Peyer's patch (tissue), 4 donors: Measurements from ENCODE around the gene CAPZA2. TPM values are rescaled to one million over a fixed set of nuclear protein-coding genes. Genes with fewer than 3 reads are reported as not detected.

Source experiments
- DNase-seq, 3 donors: peaks; one replicate each; pipeline ENCODE4 v3.0.0-alpha.2; 2017 to 2019
- H3K27ac ChIP-seq, 4 donors: fragments of 200-600 bp; sonication (generic); one replicate each; pipeline ENCODE4 v1.5.1; 2016 to 2019
- H3K27me3 ChIP-seq, 2 donors: fragments of 200-600 bp; sonication (generic); one replicate each; pipeline ENCODE4 v1.5.1; 2019
- H3K36me3 ChIP-seq, 3 donors: fragments of 200-600 bp; sonication (generic); one replicate each; pipeline ENCODE4 v1.5.1; 2016 to 2019
- H3K4me1 ChIP-seq, 4 donors: fragments of 200-600 bp; sonication (generic); one replicate each; pipeline ENCODE4 v1.5.1; 2016 to 2019
- H3K4me3 ChIP-seq, 4 donors: fragments of 200-600 bp; sonication (generic); 1 replicate in 3 of 4; 2 replicates in 1 of 4; pipeline ENCODE4 v1.5.1; 2016 to 2019; ENCODE audit warnings: mild to moderate bottlenecking in 1 of 4
- H3K9me3 ChIP-seq, 4 donors: fragments of 200-600 bp; sonication (generic); one replicate each; pipeline ENCODE4 v1.5.1; 2016 to 2019; ENCODE audit warnings: mild to moderate bottlenecking in 1 of 4
- CTCF ChIP-seq, 6 experiments: fragments of 450-650 bp in 4 of 6; fragments of 200-600 bp in 2 of 6; sonication (generic) in 1 of 6; IDR thresholded peaks; one replicate each; pipeline ENCODE4 v1.5.1; 2017 to 2019; ENCODE audit warnings: antibody characterized with exemption in 6 of 6, mild to moderate bottlenecking in 3 of 6, moderate library complexity in 1 of 6
- POLR2A ChIP-seq, 2 donors: fragments of 450-650 bp; IDR thresholded peaks; one replicate each; pipeline ENCODE4 v1.5.1; 2017; ENCODE audit warnings: antibody characterized with exemption in 2 of 2, mild to moderate bottlenecking in 2 of 2, moderate library complexity in 2 of 2
- total RNA-seq, 4 donors: library from RNA; depleted of rRNA; stranded (reverse); fragments of >200 nt; gene quantifications; one replicate each; pipeline ENCODE4 v1.1.0, GENCODE V29; 2016

The CAPZA2 gene
- total RNA-seq, 4 donors from 2014 or later = 53.1 to 133 (median 97.2) TPM

- Histone ChIP-seq H3K4me3 (peak overlapping the region in 2 of 4 donors; percentile 18 to 98), H3K27me3 (no peaks in the 10 kb centered on the region), H3K9me3 (no peaks in the 10 kb centered on the region), H3K27ac (peak overlapping the region in 2 of 4 donors; percentile 15 to 26), H3K4me1 (peaks cover 0 to 27% (median 5%) of the 10 kb centered on the region in 4 donors), H3K36me3 (no peaks in the 10 kb centered on the region)
- TF ChIP-seq POLR2A (IDR thresholded peaks at IDR 0.05) = no peak
- no peak for TF ChIP-seq CTCF (IDR thresholded peaks at IDR 0.05)
- peak in 2 of 3 donors; percentile 50 to 58 for DNase-seq
These were observed 89.2 kb downstream of the CAPZA2 start for GRCh38 chr7:116951366-116952292.

- DNase-seq = peak in 2 of 3 donors; percentile 61 to 79
- TF ChIP-seq CTCF (IDR thresholded peaks at IDR 0.05) (no peak), POLR2A (IDR thresholded peaks at IDR 0.05) (no peak)
- H3K27me3 ChIP-seq = no peaks in the 10 kb centered on the region
These were observed 90.4 kb downstream of the CAPZA2 start for GRCh38 chr7:116952635-116953371.

GRCh38 chr7:116953372-116953905 is 91.1 kb downstream of the CAPZA2 start, which contains the start of gene ST7:
Gene ST7, plus strand, starts transcription at chr7:116953501. Its CDS starts 40 bp downstream, at chr7:116953541.
- H3K27me3 ChIP-seq = no peaks in the 10 kb centered on the region
- TF ChIP-seq POLR2A (IDR thresholded peaks at IDR 0.05) (peak; percentile 45 to 58), CTCF (IDR thresholded peaks at IDR 0.05) (no peak)
- H3K4me1 ChIP-seq = peaks cover 0 to 27% (median 5%) of the 10 kb centered on the region in 4 donors
- DNase-seq = peak; percentile 48 to 80 (median 79)
- peak within 1 kb of the TSS; percentile 86 to 99 (median 96) for H3K27ac ChIP-seq
- peak within 1 kb of the TSS; percentile 87 to 99 (median 96) for H3K4me3 ChIP-seq
- H3K36me3 ChIP-seq = no peaks in the 10 kb centered on the region
- no peaks in the 10 kb centered on the region for H3K9me3 ChIP-seq

More at GRCh38 chr7:116952635-116953371, 90.4 kb downstream of the CAPZA2 start:
- no peaks in the 10 kb centered on the region for H3K9me3 ChIP-seq
- H3K4me3 ChIP-seq = peak overlapping the region; percentile 87 to 99 (median 96)
- peaks cover 0 to 27% (median 5%) of the 10 kb centered on the region in 4 donors for H3K4me1 ChIP-seq
- no peaks in the 10 kb centered on the region for H3K36me3 ChIP-seq
- H3K27ac ChIP-seq = peak overlapping the region; percentile 86 to 99 (median 96)

- TF ChIP-seq POLR2A (IDR thresholded peaks at IDR 0.05) (peak in 1 of 2 donors; percentile 35), CTCF (IDR thresholded peaks at IDR 0.05) (no peak)
- H3K27me3 ChIP-seq = no peaks in the 10 kb centered on the region
- H3K9me3 ChIP-seq = no peaks in the 10 kb centered on the region
- H3K36me3 ChIP-seq = no peaks in the 10 kb centered on the region
- peak; percentile 36 to 70 (median 69) for DNase-seq
- peaks cover 0 to 27% (median 5%) of the 10 kb centered on the region in 4 donors for H3K4me1 ChIP-seq
- peak overlapping the region; percentile 86 to 99 (median 96) for H3K27ac ChIP-seq
- H3K4me3 ChIP-seq = peak overlapping the region; percentile 87 to 99 (median 96)
These were observed 91.8 kb downstream of the CAPZA2 start for GRCh38 chr7:116953906-116954838.
